Uterus (tissue), 4 donors: ENCODE results near the gene CCDC141. TPM values are rescaled to one million over a fixed set of nuclear protein-coding genes. Genes with fewer than 3 reads are reported as not detected.

Experiments
- DNase-seq, 2 donors: peaks; one replicate each; pipeline ENCODE4 v3.0.0-alpha.2; 2019 to 2020
- H3K27ac ChIP-seq, 2 donors: fragments of 200-600 bp; sonication (generic); 1 replicate in 1 of 2; 2 replicates in 1 of 2; pipeline ENCODE4 v1.5.1; 2016 to 2018
- H3K27me3 ChIP-seq, 2 donors: fragments of 200-600 bp; sonication (generic); one replicate each; pipeline ENCODE4 v1.5.1; 2018 to 2019; ENCODE audit warnings: control low read depth in 1 of 2
- H3K36me3 ChIP-seq, 2 donors: fragments of 200-600 bp; sonication (generic); one replicate each; pipeline ENCODE4 v1.5.1; 2019; ENCODE audit warnings: control low read depth in 1 of 2
- H3K4me1 ChIP-seq, 2 donors: fragments of 200-600 bp; sonication (generic); one replicate each; pipeline ENCODE4 v1.5.1; 2018 to 2019; ENCODE audit warnings: control low read depth in 1 of 2
- H3K4me3 ChIP-seq, 2 donors: fragments of 200-600 bp; sonication (generic); 1 replicate in 1 of 2; 2 replicates in 1 of 2; pipeline ENCODE4 v1.5.1; 2018 to 2019; ENCODE audit warnings: mild to moderate bottlenecking in 1 of 2
- H3K9me3 ChIP-seq, 2 donors: fragments of 200-600 bp; sonication (generic); one replicate each; pipeline ENCODE4 v1.5.1; 2019; ENCODE audit warnings: control low read depth in 1 of 2
- POLR2A ChIP-seq, 2 donors: fragments of 450-650 bp; IDR thresholded peaks; one replicate each; pipeline ENCODE4 v1.6.1; 2016; ENCODE audit warnings: antibody characterized with exemption in 2 of 2, mild to moderate bottlenecking in 1 of 2, moderate library complexity in 1 of 2
- intact Hi-C: fragments of 100-400 bp; cut with DNase I; formaldehyde crosslinking; loops from one replicate; pipeline ENCODE4 v1.15.1; 2023; ENCODE audit warnings: low total_unique reads
- total RNA-seq, 4 donors: library from RNA; depleted of rRNA in 3 of 4; stranded (reverse); fragments of >200 nt in 3 of 4; gene quantifications; one replicate each; pipeline versions ENCODE4 v1.1.0 to v1.2.4, GENCODE V29; 2014 to 2023
- TF ChIP-seq, protein P1 (sequence below), 4 experiments: fragments of 200-600 bp in 2 of 4; fragments of 450-650 bp in 2 of 4; sonication (generic) in 2 of 4; IDR thresholded peaks; one replicate each; pipeline ENCODE4 v1.5.1; 2016 to 2019; ENCODE audit warnings: antibody characterized with exemption in 4 of 4, mild to moderate bottlenecking in 2 of 4, moderate library complexity in 1 of 4
- donor health status: DM: yes; HTN: yes; CAD: no.

The CCDC141 gene
- total RNA-seq, 4 donors from 2014 or later, result 0.29 to 10.2 (median 3.8) TPM

DNA sequence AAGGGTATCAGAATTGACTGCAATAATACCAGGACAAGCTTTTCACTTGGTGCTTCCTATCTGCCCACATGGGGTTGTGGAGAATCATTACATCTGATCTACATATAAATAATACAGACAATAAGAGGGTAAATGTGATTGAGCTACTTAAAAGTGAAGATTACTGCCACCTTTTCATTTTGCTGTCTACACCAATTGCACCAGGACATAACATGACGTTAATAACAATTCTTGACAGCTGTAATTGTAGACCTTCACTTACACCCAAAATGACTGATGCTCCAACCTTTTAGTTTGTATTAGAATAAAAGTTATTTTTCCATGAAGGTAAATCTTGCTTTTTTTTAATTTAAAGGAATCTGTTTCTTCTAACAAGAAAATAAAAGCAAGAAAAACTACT is 206.2 kb downstream of the CCDC141 start:
- Histone ChIP-seq H3K4me3 (no peak overlapping the region), H3K27ac (no peak overlapping the region), H3K4me1 (no peaks in the 10 kb centered on the region), H3K27me3 (no peaks in the 10 kb centered on the region), H3K36me3 (no peaks in the 10 kb centered on the region), H3K9me3 (no peaks in the 10 kb centered on the region)
- DNase-seq, result no peak
- no peak for TF ChIP-seq POLR2A (IDR thresholded peaks at IDR 0.05)
- TF ChIP-seq, protein P1, sequence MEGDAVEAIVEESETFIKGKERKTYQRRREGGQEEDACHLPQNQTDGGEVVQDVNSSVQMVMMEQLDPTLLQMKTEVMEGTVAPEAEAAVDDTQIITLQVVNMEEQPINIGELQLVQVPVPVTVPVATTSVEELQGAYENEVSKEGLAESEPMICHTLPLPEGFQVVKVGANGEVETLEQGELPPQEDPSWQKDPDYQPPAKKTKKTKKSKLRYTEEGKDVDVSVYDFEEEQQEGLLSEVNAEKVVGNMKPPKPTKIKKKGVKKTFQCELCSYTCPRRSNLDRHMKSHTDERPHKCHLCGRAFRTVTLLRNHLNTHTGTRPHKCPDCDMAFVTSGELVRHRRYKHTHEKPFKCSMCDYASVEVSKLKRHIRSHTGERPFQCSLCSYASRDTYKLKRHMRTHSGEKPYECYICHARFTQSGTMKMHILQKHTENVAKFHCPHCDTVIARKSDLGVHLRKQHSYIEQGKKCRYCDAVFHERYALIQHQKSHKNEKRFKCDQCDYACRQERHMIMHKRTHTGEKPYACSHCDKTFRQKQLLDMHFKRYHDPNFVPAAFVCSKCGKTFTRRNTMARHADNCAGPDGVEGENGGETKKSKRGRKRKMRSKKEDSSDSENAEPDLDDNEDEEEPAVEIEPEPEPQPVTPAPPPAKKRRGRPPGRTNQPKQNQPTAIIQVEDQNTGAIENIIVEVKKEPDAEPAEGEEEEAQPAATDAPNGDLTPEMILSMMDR (IDR thresholded peaks at IDR 0.05), result no peak
- intact Hi-C loops, result no loop called here

DNA sequence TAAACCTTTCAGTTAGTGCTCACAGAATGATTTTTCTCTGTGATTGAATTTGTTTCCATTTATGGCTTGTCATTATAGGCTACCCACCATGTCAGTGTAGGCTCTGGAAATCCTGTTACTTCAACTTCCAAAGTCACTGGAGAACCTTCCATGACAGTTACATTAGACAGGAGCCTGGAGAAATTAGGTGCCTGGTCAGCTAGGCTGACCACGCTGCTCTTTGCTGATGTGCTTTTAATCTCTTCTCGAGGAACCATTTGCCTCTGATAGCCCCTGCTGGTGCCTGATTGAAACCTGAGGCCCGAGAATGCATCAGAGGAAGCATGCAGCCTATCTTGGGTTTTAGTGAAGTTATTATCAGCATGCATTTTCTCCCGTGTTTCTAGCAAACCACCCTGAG is 213.1 kb downstream of the CCDC141 start:
- H3K36me3 ChIP-seq, result no peaks in the 10 kb centered on the region
- TF ChIP-seq POLR2A (IDR thresholded peaks at IDR 0.05), result no peak
- TF ChIP-seq, protein P1 (IDR thresholded peaks at IDR 0.05), result no peak
- H3K9me3 ChIP-seq, result no peaks in the 10 kb centered on the region
- DNase-seq, result no peak
- no peak overlapping the region for H3K4me3 ChIP-seq
- no peak overlapping the region for H3K27ac ChIP-seq
- no peaks in the 10 kb centered on the region for H3K4me1 ChIP-seq
- H3K27me3 ChIP-seq, result no peaks in the 10 kb centered on the region
- intact Hi-C loops, result no loop called here

DNA sequence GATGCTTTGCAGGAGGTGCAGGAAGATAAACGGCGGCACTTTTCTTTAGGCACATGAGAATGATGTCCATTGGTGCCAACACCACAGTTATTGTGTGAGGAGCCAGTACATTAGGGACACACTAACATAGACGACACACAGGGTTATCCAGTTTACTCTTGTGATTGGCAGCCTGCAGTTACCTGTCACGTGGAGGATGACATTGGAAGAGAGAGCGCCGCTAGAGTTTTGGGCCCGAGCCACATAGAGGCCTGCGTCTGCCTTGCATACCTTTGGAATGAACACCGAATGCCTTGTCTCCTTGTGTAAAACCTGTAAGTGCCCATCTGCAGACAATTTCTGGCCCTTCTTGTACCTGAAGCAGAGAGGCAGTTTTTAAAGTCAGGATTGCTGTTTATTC is 215.9 kb downstream of the CCDC141 start:
- no peaks in the 10 kb centered on the region for H3K27me3 ChIP-seq
- H3K9me3 ChIP-seq, result no peaks in the 10 kb centered on the region
- intact Hi-C loops, result no loop called here
- no peak for TF ChIP-seq POLR2A (IDR thresholded peaks at IDR 0.05)
- no peaks in the 10 kb centered on the region for H3K36me3 ChIP-seq
- no peaks in the 10 kb centered on the region for H3K4me1 ChIP-seq
- no peak overlapping the region for H3K4me3 ChIP-seq
- no peak overlapping the region for H3K27ac ChIP-seq
- no peak for DNase-seq

DNA sequence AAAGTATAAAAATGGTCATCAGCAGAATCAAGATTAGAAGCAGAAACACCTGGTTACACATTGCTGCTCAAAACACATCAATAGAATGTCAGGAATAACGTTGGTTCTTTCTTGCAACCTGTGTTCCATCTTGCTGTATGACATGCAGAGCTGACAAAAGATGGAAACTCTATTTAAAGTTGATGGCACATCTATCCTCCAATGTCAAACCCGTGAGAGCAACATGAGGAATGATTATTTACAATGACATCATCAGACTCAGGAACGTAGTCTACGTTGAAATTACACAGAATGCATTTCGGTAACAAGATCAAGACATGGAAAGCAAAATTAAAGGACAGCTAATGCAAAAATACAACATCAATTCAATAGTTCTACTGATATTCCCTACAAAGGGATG is 216.6 kb downstream of the CCDC141 start:
- Histone ChIP-seq H3K36me3 (no peaks in the 10 kb centered on the region), H3K27ac (no peak overlapping the region), H3K27me3 (no peaks in the 10 kb centered on the region), H3K4me1 (no peaks in the 10 kb centered on the region), H3K4me3 (no peak overlapping the region), H3K9me3 (no peaks in the 10 kb centered on the region)
- TF ChIP-seq, protein P1 (IDR thresholded peaks at IDR 0.05), result no peak
- TF ChIP-seq POLR2A (IDR thresholded peaks at IDR 0.05), result no peak
- intact Hi-C loops, result no loop called here
- DNase-seq, result no peak

DNA sequence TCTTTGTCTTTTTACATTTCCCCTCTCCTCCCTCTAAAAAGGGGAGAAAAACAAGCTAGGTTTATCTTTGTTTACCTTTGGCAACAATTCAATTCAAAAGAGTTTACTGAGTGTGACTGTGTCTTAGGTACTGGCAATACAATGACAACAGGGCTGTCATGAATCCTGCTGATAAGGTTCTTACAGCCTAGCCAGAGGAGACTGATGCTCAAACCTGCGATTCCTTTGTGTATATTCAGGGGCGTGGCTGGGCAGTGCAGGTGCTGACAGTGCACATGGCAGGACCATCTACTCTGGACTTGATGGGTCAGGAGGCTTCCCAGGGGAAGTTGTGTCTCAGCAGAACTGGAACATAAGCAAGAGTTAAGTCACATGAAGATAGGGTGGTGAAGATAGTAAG is 219.5 kb downstream of the CCDC141 start:
- no peak overlapping the region for H3K4me3 ChIP-seq
- DNase-seq, result no peak
- intact Hi-C loops, result no loop called here
- H3K27ac ChIP-seq, result no peak overlapping the region
- TF ChIP-seq POLR2A (IDR thresholded peaks at IDR 0.05), result no peak
- TF ChIP-seq, protein P1 (IDR thresholded peaks at IDR 0.05), result no peak
- no peaks in the 10 kb centered on the region for H3K36me3 ChIP-seq
- no peaks in the 10 kb centered on the region for H3K27me3 ChIP-seq
- H3K9me3 ChIP-seq, result no peaks in the 10 kb centered on the region
- no peaks in the 10 kb centered on the region for H3K4me1 ChIP-seq

DNA sequence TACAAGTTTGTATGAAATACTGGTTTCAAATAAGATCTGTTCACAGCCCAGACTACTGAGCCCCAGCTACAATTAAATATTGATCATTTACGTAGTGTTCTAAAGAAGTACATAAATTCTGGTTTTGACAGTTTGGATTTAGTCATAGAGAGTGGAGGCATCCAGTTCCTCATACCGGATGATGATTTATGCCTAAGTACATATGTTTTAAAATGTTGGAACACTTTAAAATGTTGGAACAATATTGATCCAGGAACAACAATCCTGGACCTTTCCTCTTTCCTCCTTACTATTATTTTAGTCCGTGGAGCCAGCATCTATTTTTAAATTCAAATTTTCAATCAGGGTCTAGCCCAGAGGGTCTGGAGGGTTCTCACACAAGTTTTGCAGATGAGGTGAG is 220.0 kb downstream of the CCDC141 start:
- Histone ChIP-seq H3K9me3 (no peaks in the 10 kb centered on the region), H3K4me3 (no peak overlapping the region), H3K36me3 (no peaks in the 10 kb centered on the region), H3K4me1 (no peaks in the 10 kb centered on the region), H3K27ac (no peak overlapping the region), H3K27me3 (no peaks in the 10 kb centered on the region)
- intact Hi-C loops, result no loop called here
- DNase-seq, result no peak
- no peak for TF ChIP-seq POLR2A (IDR thresholded peaks at IDR 0.05)
